GM18868 (cell line): ENCODE results near the gene PAX3.

Source experiments
- ATAC-seq: cut with Tn5 transposase; IDR thresholded peaks from one replicate; pipeline ENCODE4 v1.9.1; 2021; ENCODE audit warnings: mild to moderate bottlenecking, moderate library complexity; ENCODE audit not compliant: unreplicated experiment

PAX3 gene

GRCh38 chr2:222311319-222311977 lies 12.7 kb upstream of the PAX3 start:
- ATAC-seq = no peak

GRCh38 chr2:222310747-222311318 lies 12.0 kb upstream of the PAX3 start:
- ATAC-seq = no peak

GRCh38 chr2:222309766-222310165 lies 11.0 kb upstream of the PAX3 start:
- ATAC-seq = no peak

GRCh38 chr2:222309361-222309760 lies 10.6 kb upstream of the PAX3 start:
- ATAC-seq = peak; percentile 17

GRCh38 chr2:222307978-222308730 lies 9.4 kb upstream of the PAX3 start:
- no peak for ATAC-seq

- ATAC-seq = peak; percentile 30
Measured at GRCh38 chr2:222307143-222307756, 8.5 kb upstream of the PAX3 start.

GRCh38 chr2:222306393-222307142 lies 7.8 kb upstream of the PAX3 start:
- ATAC-seq = no peak

- ATAC-seq = peak; percentile 35
Measured at GRCh38 chr2:222305516-222306392, 7.0 kb upstream of the PAX3 start.

GRCh38 chr2:222304737-222305515 lies 6.1 kb upstream of the PAX3 start:
- no peak for ATAC-seq

- no peak for ATAC-seq
Measured at GRCh38 chr2:222303828-222304736, 5.3 kb upstream of the PAX3 start.

GRCh38 chr2:222303045-222303827 lies 4.4 kb upstream of the PAX3 start:
- no peak for ATAC-seq

- no peak for ATAC-seq
Measured at GRCh38 chr2:222302178-222303018, 3.6 kb upstream of the PAX3 start.

- ATAC-seq = no peak
Measured at GRCh38 chr2:222301796-222302118, 3.0 kb upstream of the PAX3 start.

GRCh38 chr2:222301053-222301795 lies 2.4 kb upstream of the PAX3 start:
- ATAC-seq = no peak

- ATAC-seq = no peak
Measured at GRCh38 chr2:222300726-222301052, 1.9 kb upstream of the PAX3 start.
